Inferior parietal cortex (tissue), 1 donor: ENCODE measurements around the gene TFF1.

ENCODE experiments used
- DNase-seq: peaks from one replicate; pipeline ENCODE4 v3.0.0-alpha.2; 2016; ENCODE audit errors: extremely low spot score

Gene TFF1

DNA sequence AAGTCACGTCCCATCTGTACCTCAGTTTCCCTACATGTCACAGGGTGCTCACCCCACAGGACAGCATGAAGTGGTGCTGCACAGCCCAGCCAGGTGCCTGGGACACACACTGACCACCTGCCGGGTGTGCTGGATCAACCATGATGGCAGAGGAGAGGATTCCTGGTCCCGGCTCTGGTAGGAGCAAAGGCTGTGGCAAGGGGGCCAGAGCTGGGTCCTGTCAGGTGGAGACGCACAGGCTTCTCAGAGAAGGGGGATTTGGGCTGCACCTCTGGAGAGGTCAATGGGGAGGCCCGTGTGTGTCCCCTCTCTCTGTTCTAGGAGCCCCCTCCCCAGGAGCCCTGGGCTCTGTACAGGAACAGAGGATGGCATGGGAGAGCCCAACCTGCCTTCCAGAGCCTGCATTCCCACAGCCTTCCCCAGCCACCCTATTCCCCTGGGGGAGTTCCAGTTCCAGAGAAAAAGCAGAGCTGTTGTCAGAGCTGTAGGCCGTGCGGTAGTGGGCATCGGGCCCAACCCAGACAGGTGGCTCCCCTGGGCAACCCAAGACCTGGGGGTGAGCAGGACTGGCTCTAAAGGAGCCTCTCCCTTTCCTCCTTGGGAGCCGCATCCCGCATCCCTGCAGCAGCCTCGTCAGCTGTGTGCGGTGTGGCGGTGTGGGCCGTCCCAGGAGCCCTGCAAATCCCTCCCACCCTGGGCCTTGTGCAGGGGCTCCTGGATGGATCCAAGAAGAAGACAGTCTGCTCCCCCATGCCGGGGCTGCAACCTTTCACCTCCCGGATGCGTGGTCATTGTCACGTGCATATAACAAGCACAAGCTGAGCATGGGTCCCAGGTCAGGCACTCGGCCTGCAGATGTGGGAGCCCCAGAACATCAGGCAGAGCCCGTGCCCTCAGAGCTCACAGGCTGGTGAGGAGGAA lies 48.2 kb downstream of the TFF1 start:
- DNase-seq: no peak

- DNase-seq: no peak
These were observed 49.0 kb downstream of the TFF1 start for GRCh38 chr21:42317341-42317741.

DNA sequence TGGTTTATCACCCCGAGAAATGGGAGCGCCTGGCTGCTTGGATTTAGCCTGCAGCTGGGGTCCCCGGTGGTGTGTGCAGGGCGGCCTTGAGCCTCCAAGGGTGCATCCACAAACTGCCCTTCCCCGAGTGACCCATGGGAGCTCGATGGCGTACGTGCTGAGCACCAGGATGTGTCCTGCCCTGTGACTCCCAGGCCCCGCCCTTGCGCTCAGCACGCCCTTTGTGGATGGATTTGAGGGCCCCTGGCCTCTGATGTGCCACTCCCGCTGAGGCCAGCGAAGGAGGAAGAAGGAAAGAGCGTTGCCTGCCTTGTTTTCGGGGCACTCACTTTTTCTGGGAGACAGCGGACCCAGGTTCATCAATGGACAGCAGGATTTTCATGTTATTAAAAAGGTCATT lies 49.4 kb downstream of the TFF1 start:
- DNase-seq: no peak

DNA sequence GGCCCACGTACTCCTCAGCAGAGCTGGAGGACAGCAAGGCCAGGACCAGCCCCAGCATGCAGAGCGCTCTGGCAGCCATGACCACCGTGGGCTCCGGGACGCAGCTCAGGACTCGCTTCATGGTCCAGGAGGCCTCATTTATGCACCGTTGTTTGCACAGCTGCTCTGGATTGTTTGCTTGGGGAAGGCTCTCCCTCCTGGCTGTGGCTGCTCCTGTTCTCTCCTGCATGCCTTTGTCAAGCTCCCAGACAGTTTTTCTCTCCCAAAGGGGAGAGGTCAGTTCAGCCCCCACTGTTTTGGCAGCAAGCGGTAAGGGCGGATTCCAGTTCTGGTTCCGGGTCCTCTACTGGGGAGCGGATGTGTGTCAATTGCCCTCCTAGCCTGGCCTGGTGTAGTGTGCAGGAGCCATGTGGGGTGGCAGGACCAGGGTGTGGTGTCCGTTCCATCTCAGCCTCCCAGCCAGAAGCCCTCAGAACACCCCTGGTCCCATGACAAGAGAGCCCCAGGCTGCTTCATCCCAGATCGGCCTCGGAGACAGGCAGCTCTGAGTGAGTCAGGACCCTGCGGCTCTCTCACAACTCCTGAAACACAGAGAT lies 50.9 kb downstream of the TFF1 start, which contains the start of gene TFF3:
Gene TFF3 (minus strand): TSS at position 114 of the 596 bp plus-strand sequence. CDS start 35 bp downstream, at position 79.
- DNase-seq: no peak

DNA sequence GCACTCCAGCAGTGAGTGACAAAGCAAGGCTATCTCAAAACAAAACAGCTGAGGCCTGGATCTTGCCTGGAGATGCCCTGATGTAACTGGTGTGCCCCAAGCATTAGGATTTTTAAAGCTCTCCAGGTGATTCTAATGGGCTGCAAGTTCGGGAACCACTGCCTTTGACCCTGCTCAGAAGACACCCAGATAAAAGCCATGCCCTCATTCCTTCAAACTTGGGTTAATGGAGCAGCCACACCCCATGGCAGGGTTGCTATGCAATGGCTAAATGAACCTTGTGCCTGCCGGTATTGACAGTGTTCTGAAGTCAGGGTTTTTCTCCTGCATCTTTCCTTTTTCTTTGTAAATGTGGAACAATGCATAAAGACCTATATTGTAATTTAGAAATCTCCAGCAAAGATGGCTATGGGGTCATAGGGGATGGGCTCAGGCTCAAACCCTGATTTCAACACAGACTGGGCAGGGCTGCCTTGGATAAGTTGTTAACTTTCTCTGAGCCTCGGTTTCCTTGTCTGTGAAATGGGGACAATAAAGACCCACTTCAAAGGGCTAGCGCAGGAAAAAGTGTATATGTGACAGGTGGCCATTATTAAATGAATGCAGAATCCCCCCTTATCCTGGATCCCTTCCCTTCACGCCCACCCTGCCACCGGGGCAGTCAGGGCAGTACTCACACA lies 51.6 kb downstream of the TFF1 start:
- DNase-seq: no peak

- DNase-seq: no peak
These were observed 52.8 kb downstream of the TFF1 start for GRCh38 chr21:42313501-42313969.

GRCh38 chr21:42312626-42313104 lies 53.7 kb downstream of the TFF1 start:
- DNase-seq: no peak
